GM10248 (cell line): Measurements from ENCODE around the gene SORL1.

Experiments used
- CTCF ChIA-PET: fragments of 300-600 bp; sonication (Branson Sonifier 250); formaldehyde crosslinking; extraction: SDS; loops from one replicate; lab custom pipeline; 2021; ENCODE audit warnings: antibody characterized with exemption; lab: Yijun Ruan, JAX
- POLR2A ChIA-PET: fragments of 350-650 bp; sonication (Branson Sonifier 250); formaldehyde crosslinking; extraction: SDS; loops from one replicate; lab custom pipeline; 2020; ENCODE audit warnings: antibody characterized with exemption; lab: Yijun Ruan, JAX
- DNase-seq: peaks from one replicate; pipeline ENCODE4 v3.0.0; 2012; ENCODE audit errors: extremely low spot score
- CTCF ChIP-seq: IDR thresholded peaks from 2 replicates; pipeline ENCODE4 v1.5.1; 2012; ENCODE audit warnings: mild to moderate bottlenecking, low read depth; ENCODE audit errors: extremely low read depth, missing control alignments, control extremely low read depth

The SORL1 gene

GRCh38 chr11:121645596-121645995, 193.5 kb downstream of the SORL1 start:
- no peak for DNase-seq
- TF ChIP-seq CTCF = no peak
- CTCF ChIA-PET = interaction anchor here (0.9 to 3.5 kb wide), 2 partner anchors 9 to 860 kb away, joined by 3 to 27 read pairs; no protein-coding TSS in a partner anchor
- POLR2A ChIA-PET = no interaction called here

GRCh38 chr11:121648306-121648705, 196.2 kb downstream of the SORL1 start:
- ChIA-PET POLR2A (interaction anchor here (0.7 kb wide), 1 partner anchor 125 kb away, joined by 4 read pairs; no protein-coding TSS in a partner anchor), CTCF (interaction anchor here (1.7 kb wide), 1 partner anchor 8 kb away, joined by 8 read pairs; no protein-coding TSS in a partner anchor)
- TF ChIP-seq CTCF = no peak
- DNase-seq = no peak

GRCh38 chr11:121649798-121650197, 197.7 kb downstream of the SORL1 start:
- POLR2A ChIA-PET = no interaction called here
- DNase-seq = no peak
- no peak for TF ChIP-seq CTCF
- CTCF ChIA-PET = no interaction called here

DNA sequence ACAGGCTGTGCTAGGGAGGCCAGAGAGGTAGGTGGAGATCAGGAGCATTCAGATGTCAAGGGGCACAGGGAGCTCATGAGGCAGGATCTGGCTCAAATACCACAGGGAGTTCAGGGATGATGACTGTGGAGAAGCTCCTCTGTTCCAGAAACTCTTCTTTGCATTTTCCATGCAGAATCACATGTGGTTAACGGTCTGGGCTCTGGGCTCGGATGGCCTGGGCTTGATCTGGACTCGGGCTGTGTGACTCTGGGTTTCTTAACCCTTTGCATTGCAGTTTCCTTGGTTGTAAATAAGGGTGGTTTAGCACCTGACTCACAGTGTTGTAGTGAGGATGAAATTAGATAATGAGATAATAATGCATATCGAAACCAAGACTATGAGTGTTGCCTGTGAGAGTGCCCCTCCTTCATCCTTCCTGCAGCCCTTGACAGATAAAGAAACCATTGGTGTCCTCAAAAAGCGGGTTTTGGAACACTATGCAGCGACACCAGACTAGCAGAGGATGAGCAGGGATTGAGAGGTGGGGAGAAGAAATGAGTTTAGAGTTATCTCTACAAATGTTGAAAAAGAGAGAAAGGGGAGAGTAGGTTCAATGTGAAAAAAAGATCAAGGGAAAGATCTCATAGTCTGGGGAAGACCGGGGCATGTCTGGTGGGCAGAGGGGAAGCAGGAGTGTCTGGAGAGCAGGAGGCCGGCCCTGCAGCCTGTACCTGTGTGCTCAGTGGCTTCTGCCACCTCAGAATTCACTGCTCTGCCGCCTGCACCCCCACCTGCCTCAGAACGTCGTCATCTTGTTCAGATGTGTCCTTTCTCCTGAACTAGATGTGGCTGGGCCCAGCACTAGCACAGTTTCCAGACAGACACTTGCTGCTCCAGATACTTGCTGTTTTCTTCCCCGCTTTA, 198.5 kb downstream of the SORL1 start:
- no peak for TF ChIP-seq CTCF
- DNase-seq = peak; percentile 22
- ChIA-PET CTCF (interaction anchor here (0.7 kb wide), 1 partner anchor 552 kb away, joined by 3 read pairs; no protein-coding TSS in a partner anchor), POLR2A (no interaction called here)

GRCh38 chr11:121651257-121651605, 199.1 kb downstream of the SORL1 start:
- ChIA-PET CTCF (interaction anchor here (0.7 kb wide), 1 partner anchor 552 kb away, joined by 3 read pairs; no protein-coding TSS in a partner anchor), POLR2A (no interaction called here)
- no peak for DNase-seq
- TF ChIP-seq CTCF = no peak

DNA sequence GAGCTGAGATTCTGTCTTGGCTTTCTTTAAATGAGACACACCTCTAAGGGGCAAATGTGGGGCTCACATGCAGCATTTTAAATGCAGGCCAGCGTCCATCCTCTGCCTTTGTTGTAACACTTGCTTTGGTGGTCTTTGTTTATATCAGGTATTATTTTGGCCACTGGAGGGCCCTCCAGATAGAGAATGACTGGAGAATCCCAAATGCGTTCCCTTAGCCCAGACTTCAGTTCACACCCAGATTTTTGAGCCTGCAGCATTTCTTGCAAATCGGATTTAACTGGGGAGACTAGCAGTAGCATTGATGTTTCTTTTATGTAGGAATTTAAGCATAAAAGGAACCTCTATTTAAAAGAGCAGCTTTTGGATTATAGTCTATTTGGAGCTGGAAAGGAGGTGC, 200.9 kb downstream of the SORL1 start:
- no peak for DNase-seq
- no peak for TF ChIP-seq CTCF
- CTCF ChIA-PET = interaction anchor here (1.3 to 5.7 kb wide), 4 partner anchors 9 to 550 kb away, joined by 3 to 60 read pairs (median 15); no protein-coding TSS in a partner anchor
- POLR2A ChIA-PET = no interaction called here
